Large intestine (tissue), 1 donor: ENCODE results near the gene SAMD7. TPM values are rescaled to one million over a fixed set of nuclear protein-coding genes. Genes with fewer than 3 reads are reported as not detected.

Experiments used
- polyA plus RNA-seq: library from polyadenylated mRNA; unstranded; fragments of 120-200 nt; gene quantifications from one replicate; pipeline ENCODE4 v1.2.1, GENCODE V29; 2013

SAMD7 gene
- polyA plus RNA-seq, 1 donor, result not detected

Other genes with a start within 250 kb of the SAMD7 start
- gene MECOM, start 247.9 kb upstream of the SAMD7 start, polyA plus RNA-seq, result 25.6 TPM
- gene TERC, start 146.5 kb upstream of the SAMD7 start, polyA plus RNA-seq, result 1.1 TPM
- gene ACTRT3, start 142.0 kb upstream of the SAMD7 start, polyA plus RNA-seq, result 12.8 TPM
- 18.0 TPM for gene MYNN, start 138.2 kb upstream of the SAMD7 start, polyA plus RNA-seq
- gene LRRIQ4, start 98.7 kb upstream of the SAMD7 start, polyA plus RNA-seq, result 0.07 TPM
- 2.1 TPM for gene LRRC34, start 98.7 kb upstream of the SAMD7 start, polyA plus RNA-seq
- 11.4 TPM for gene LRRC31, start 41.6 kb upstream of the SAMD7 start, polyA plus RNA-seq
- gene SEC62, start 55.2 kb downstream of the SAMD7 start, polyA plus RNA-seq, result 98.0 TPM
- 169 TPM for gene GPR160, start 126.4 kb downstream of the SAMD7 start, polyA plus RNA-seq